ENCODE results near the gene GPHN. TPM values are rescaled to one million over a fixed set of nuclear protein-coding genes. Genes with fewer than 3 reads are reported as not detected.
"Not testable (repeated sequence)": the region's sequence is repeated elsewhere in the genome, so short reads cannot be mapped to it uniquely, and the experiment has no call there.

The GPHN gene
- polyA plus RNA-seq, 1 of the 3 experiments (the other 2 are of a cell fraction) = 6.9 TPM

GRCh38 chr14:66575939-66576338 is 68.0 kb downstream of the GPHN start:
- H3K4me1 ChIP-seq (ENCODE audit: control insufficient read depth in 1 of 2, insufficient read depth in 2 of 2, low read depth in 1 of 2, low read length in 1 of 2) = no peaks in the 10 kb centered on the region
- TF ChIP-seq TEAD4 (IDR thresholded peaks at IDR 0.05; ENCODE audit: borderline replicate concordance, insufficient read depth) (no peak), FOSL2 (IDR thresholded peaks at IDR 0.05; ENCODE audit: borderline replicate concordance, low read depth) (no peak), REST (IDR thresholded peaks at IDR 0.05; ENCODE audit: low read depth, low read length) (no peak), POLR2AphosphoS5 (IDR thresholded peaks at IDR 0.05; ENCODE audit: low read depth, low read length) (no peak), IRF3 (IDR thresholded peaks at IDR 0.05; ENCODE audit: low read depth, low read length) (no peak), YY1 (IDR thresholded peaks at IDR 0.05; ENCODE audit: low read depth) (no peak), USF1 (IDR thresholded peaks at IDR 0.05; ENCODE audit: borderline replicate concordance, low read depth) (no peak), SIN3A (IDR thresholded peaks at IDR 0.05; ENCODE audit: borderline replicate concordance, low read depth, low read length) (no peak)
- H3K4me2 ChIP-seq = no peak overlapping the region
- ChIA-PET CTCF (no interaction called here), POLR2A (no interaction called here)
- no peak overlapping the region for H3K4me3 ChIP-seq (ENCODE audit: low read depth in 2 of 2, low read length in 1 of 2)
- 91% methylated on average over 1 of the region's 1 CpG for WGBS (ENCODE audit: low lambda C conversion rate)
- H3F3A ChIP-seq (replicated peaks; ENCODE audit: insufficient read depth) = no peaks in the 10 kb centered on the region
- no peaks in the 10 kb centered on the region for H3K9me2 ChIP-seq
- H3K79me2 ChIP-seq (ENCODE audit: insufficient read depth) = no peaks in the 10 kb centered on the region
- DNase-seq = no peak
- H3K27ac ChIP-seq (ENCODE audit: low read depth in 2 of 2, low read length in 1 of 2) = no peak overlapping the region
- H3K27me3 ChIP-seq (ENCODE audit: insufficient read depth) = no peaks in the 10 kb centered on the region
- H3K36me3 ChIP-seq (replicated peaks in 1 of 2; ENCODE audit: control insufficient read depth in 1 of 2, insufficient read depth in 2 of 2, low read length in 1 of 2) = no peaks in the 10 kb centered on the region
- H3K9ac ChIP-seq = no peak overlapping the region
- H3K9me3 ChIP-seq = 0 out of 2 replicates have a peak, but pooled peaks cover 2% of the 10 kb centered on the region
- no peaks in the 10 kb centered on the region for H4K20me1 ChIP-seq (ENCODE audit: insufficient read depth)
- H2AFZ ChIP-seq (ENCODE audit: low read depth) = no peak overlapping the region

- DNase-seq; H3K4me3 ChIP-seq (ENCODE audit: low read depth in 2 of 2, low read length in 1 of 2); H3K9me3 ChIP-seq; H2AFZ ChIP-seq (ENCODE audit: low read depth); H3K36me3 ChIP-seq (replicated peaks in 1 of 2; ENCODE audit: control insufficient read depth in 1 of 2, insufficient read depth in 2 of 2, low read length in 1 of 2); H3K79me2 ChIP-seq (ENCODE audit: insufficient read depth); H3K9me2 ChIP-seq; H3K4me2 ChIP-seq; H3F3A ChIP-seq (replicated peaks; ENCODE audit: insufficient read depth); H3K9ac ChIP-seq; POLR2A ChIA-PET; H4K20me1 ChIP-seq (ENCODE audit: insufficient read depth); H3K27ac ChIP-seq (ENCODE audit: low read depth in 2 of 2, low read length in 1 of 2); H3K27me3 ChIP-seq (ENCODE audit: insufficient read depth); CTCF ChIA-PET; H3K4me1 ChIP-seq (ENCODE audit: control insufficient read depth in 1 of 2, insufficient read depth in 2 of 2, low read depth in 1 of 2, low read length in 1 of 2): not testable (repeated sequence)
- 92% methylated on average over 6 of the region's 6 CpGs for WGBS (ENCODE audit: low lambda C conversion rate)
These were observed 79.8 kb downstream of the GPHN start for GRCh38 chr14:66587753-66588152.

Data from SK-N-SH (cell line).